HG03039 (cell line): ENCODE data around the gene ABCA10.

ENCODE experiments used
- ATAC-seq: cut with Tn5 transposase; IDR thresholded peaks from one replicate; pipeline ENCODE4 v1.9.1; 2021; ENCODE audit warnings: mild to moderate bottlenecking, moderate library complexity; ENCODE audit not compliant: unreplicated experiment

The ABCA10 gene

GRCh38 chr17:69103557-69104233 lies 124.9 kb downstream of the ABCA10 start:
- ATAC-seq, result no peak

DNA sequence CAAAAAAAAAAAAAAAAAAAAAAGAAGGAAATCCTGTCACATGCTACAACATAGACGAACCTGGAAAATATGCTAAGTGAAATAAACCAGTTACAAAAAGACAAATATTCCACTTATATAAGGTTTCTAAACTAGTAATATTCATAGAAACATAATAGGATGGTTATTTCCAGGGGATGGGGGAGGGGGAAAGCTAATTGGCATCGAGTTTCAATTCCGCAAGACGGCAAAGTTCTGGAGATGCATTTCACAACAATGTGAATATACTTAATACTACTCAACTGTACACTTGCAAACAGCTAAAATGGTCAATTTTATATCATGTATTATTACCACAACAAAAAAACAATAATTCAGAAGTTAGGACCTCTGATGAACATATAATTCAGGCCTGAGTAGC lies 130.0 kb downstream of the ABCA10 start:
- ATAC-seq, result no peak
